Urinary bladder (tissue), 4 donors: ENCODE measurements around the gene ADIPOR2. TPM values are rescaled to one million over a fixed set of nuclear protein-coding genes. Genes with fewer than 3 reads are reported as not detected.

Source experiments
- DNase-seq: peaks from one replicate; pipeline ENCODE4 v3.0.0-alpha.2; 2015; ENCODE audit errors: extremely low spot score
- H3K27ac ChIP-seq: one replicate; pipeline ENCODE4 v1.5.1; 2013; ENCODE audit warnings: low read depth, mild to moderate bottlenecking, moderate library complexity
- H3K36me3 ChIP-seq: one replicate; pipeline ENCODE4 v1.6.1; 2013; ENCODE audit warnings: mild to moderate bottlenecking, moderate library complexity; ENCODE audit not compliant: insufficient read depth
- H3K4me1 ChIP-seq: one replicate; pipeline ENCODE4 v1.6.1; 2013; ENCODE audit warnings: mild to moderate bottlenecking, moderate library complexity; ENCODE audit not compliant: insufficient read depth
- H3K4me3 ChIP-seq: one replicate; pipeline ENCODE4 v1.5.1; 2013; ENCODE audit warnings: low read depth, low read length
- WGBS: extraction: QIAGEN DNeasy Blood & Tissue Kit; methylation state at CpG from one replicate; pipeline ENCODE4 v1.1.7; 2013; 5-methylcytosine and 5-hydroxymethylcytosine counted together
- polyA plus RNA-seq: library from polyadenylated mRNA; stranded (reverse); fragments of 200-250 nt; gene quantifications from one replicate; pipeline ENCODE4 v1.2.3, GENCODE V29; 2013
- total RNA-seq: library from RNA; depleted of rRNA; stranded (reverse); fragments of >200 nt; gene quantifications from one replicate; pipeline ENCODE4 v1.2.3, GENCODE V29; 2014
- donor health status: healthy with polysubstance abuse.
- donor health status: healthy.

Gene ADIPOR2
- total and polyA plus RNA-seq, 2 donors: 38.1 to 50.5 TPM

- 86% methylated on average over 7 of the region's 7 CpGs for WGBS
- Histone ChIP-seq H3K4me3 (no peak overlapping the region), H3K27ac (no peak overlapping the region), H3K4me1 (no peaks in the 10 kb centered on the region), H3K36me3 (no peaks in the 10 kb centered on the region)
- no peak for DNase-seq
Observed at GRCh38 chr12:1803736-1804135, 112.9 kb downstream of the ADIPOR2 start.

GRCh38 chr12:1804545-1805332, 113.9 kb downstream of the ADIPOR2 start:
- H3K27ac ChIP-seq: no peak overlapping the region
- no peak overlapping the region for H3K4me3 ChIP-seq
- no peaks in the 10 kb centered on the region for H3K36me3 ChIP-seq
- WGBS: 58% methylated on average over 25 of the region's 25 CpGs
- no peaks in the 10 kb centered on the region for H3K4me1 ChIP-seq
- DNase-seq: peak; percentile 82

- DNase-seq: no peak
- no peaks in the 10 kb centered on the region for H3K36me3 ChIP-seq
- H3K27ac ChIP-seq: no peak overlapping the region
- no peak overlapping the region for H3K4me3 ChIP-seq
- no peaks in the 10 kb centered on the region for H3K4me1 ChIP-seq
- 94% methylated on average over 16 of the region's 16 CpGs for WGBS
Observed at GRCh38 chr12:1805441-1806081, 114.7 kb downstream of the ADIPOR2 start.

- no peak for DNase-seq
- no peaks in the 10 kb centered on the region for H3K36me3 ChIP-seq
- H3K4me1 ChIP-seq: no peaks in the 10 kb centered on the region
- H3K27ac ChIP-seq: no peak overlapping the region
- WGBS: 62% methylated on average over 7 of the region's 7 CpGs
- no peak overlapping the region for H3K4me3 ChIP-seq
Observed at GRCh38 chr12:1806301-1807086, 115.6 kb downstream of the ADIPOR2 start.

GRCh38 chr12:1807087-1807860, 116.4 kb downstream of the ADIPOR2 start:
- 88% methylated on average over 15 of the region's 15 CpGs for WGBS
- no peak for DNase-seq
- H3K36me3 ChIP-seq: no peaks in the 10 kb centered on the region
- H3K27ac ChIP-seq: no peak overlapping the region
- H3K4me1 ChIP-seq: no peaks in the 10 kb centered on the region
- no peak overlapping the region for H3K4me3 ChIP-seq

- no peaks in the 10 kb centered on the region for H3K4me1 ChIP-seq
- no peak for DNase-seq
- WGBS: 86% methylated on average over 19 of the region's 19 CpGs
Observed at GRCh38 chr12:1808036-1808797, 117.3 kb downstream of the ADIPOR2 start.

GRCh38 chr12:1808798-1809480, 118.1 kb downstream of the ADIPOR2 start:
- Histone ChIP-seq H3K27ac (no peak overlapping the region), H3K36me3 (no peaks in the 10 kb centered on the region), H3K4me3 (no peak overlapping the region), H3K4me1 (no peaks in the 10 kb centered on the region)
- DNase-seq: no peak
- 88% methylated on average over 22 of the region's 22 CpGs for WGBS

More at GRCh38 chr12:1808036-1808797, 117.3 kb downstream of the ADIPOR2 start:
- Histone ChIP-seq H3K36me3 (no peaks in the 10 kb centered on the region), H3K27ac (no peak overlapping the region), H3K4me3 (no peak overlapping the region)

GRCh38 chr12:1809591-1810190, 118.8 kb downstream of the ADIPOR2 start:
- Histone ChIP-seq H3K4me1 (no peaks in the 10 kb centered on the region), H3K4me3 (no peak overlapping the region), H3K27ac (no peak overlapping the region), H3K36me3 (no peaks in the 10 kb centered on the region)
- no peak for DNase-seq
- 90% methylated on average over 13 of the region's 13 CpGs for WGBS

GRCh38 chr12:1810201-1810930, 119.5 kb downstream of the ADIPOR2 start:
- no peak overlapping the region for H3K4me3 ChIP-seq
- no peak overlapping the region for H3K27ac ChIP-seq
- DNase-seq: no peak
- WGBS: 87% methylated on average over 21 of the region's 21 CpGs
- H3K36me3 ChIP-seq: no peaks in the 10 kb centered on the region
- H3K4me1 ChIP-seq: no peaks in the 10 kb centered on the region

GRCh38 chr12:1810931-1811280, 120.0 kb downstream of the ADIPOR2 start:
- Histone ChIP-seq H3K27ac (no peak overlapping the region), H3K36me3 (no peaks in the 10 kb centered on the region), H3K4me3 (no peak overlapping the region), H3K4me1 (no peaks in the 10 kb centered on the region)
- DNase-seq: no peak
- WGBS: 86% methylated on average over 10 of the region's 10 CpGs

- H3K27ac ChIP-seq: no peak overlapping the region
- no peak for DNase-seq
- 71% methylated on average over 27 of the region's 27 CpGs for WGBS
- H3K4me3 ChIP-seq: no peak overlapping the region
- H3K36me3 ChIP-seq: no peaks in the 10 kb centered on the region
- no peaks in the 10 kb centered on the region for H3K4me1 ChIP-seq
Observed at GRCh38 chr12:1811281-1811947, 120.5 kb downstream of the ADIPOR2 start.
